Erythroblast (primary cell): Measurements from ENCODE around the gene GCHFR.

Experiments used
- DNase-seq, 2 experiments: peaks; one replicate each; lab custom pipeline; 2025; lab: John Stamatoyannopoulos, UW
- GATA1 ChIP-seq: IDR thresholded peaks from 2 replicates; pipeline ENCODE4 v1.6.1; 2011; ENCODE audit warnings: low read depth, mild to moderate bottlenecking, control low read depth, low read length, moderate library complexity
- POLR2A ChIP-seq: IDR thresholded peaks from 2 replicates; pipeline ENCODE4 v1.6.1; 2011; ENCODE audit warnings: mild to moderate bottlenecking, low read length

GCHFR gene

DNA sequence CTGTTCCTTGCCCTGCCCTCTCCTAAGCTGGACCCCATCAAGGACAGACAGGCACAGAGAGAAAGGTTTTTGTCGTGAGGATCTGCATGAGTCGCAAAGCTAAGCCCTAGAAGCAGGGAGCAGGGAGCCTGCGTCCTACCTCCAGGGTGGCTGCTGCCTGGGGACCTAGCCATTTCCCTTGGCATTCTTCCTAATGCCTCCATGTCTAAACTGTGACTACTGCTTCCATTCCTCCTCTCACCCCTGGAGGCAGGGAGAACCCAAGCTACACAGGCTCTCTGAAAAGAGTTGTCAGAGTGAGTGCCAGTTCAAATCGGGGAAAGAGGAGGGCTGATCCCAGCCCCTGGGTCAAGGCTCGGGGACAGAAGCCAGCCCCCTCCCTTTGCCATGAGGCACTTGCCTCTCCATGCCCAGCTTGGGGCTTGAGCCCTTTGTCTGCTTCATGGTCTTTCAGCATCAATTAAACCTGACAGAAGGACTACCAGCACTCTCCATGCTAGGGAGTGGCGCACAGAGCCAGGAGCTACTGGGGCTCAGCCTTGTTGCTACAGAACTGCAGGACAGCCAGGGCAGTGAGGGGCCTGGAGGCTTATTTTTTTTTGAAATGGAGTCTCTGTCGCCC lies 2.4 kb downstream of the GCHFR start:
- TF ChIP-seq POLR2A (no peak), GATA1 (no peak)
- no peak for DNase-seq

DNA sequence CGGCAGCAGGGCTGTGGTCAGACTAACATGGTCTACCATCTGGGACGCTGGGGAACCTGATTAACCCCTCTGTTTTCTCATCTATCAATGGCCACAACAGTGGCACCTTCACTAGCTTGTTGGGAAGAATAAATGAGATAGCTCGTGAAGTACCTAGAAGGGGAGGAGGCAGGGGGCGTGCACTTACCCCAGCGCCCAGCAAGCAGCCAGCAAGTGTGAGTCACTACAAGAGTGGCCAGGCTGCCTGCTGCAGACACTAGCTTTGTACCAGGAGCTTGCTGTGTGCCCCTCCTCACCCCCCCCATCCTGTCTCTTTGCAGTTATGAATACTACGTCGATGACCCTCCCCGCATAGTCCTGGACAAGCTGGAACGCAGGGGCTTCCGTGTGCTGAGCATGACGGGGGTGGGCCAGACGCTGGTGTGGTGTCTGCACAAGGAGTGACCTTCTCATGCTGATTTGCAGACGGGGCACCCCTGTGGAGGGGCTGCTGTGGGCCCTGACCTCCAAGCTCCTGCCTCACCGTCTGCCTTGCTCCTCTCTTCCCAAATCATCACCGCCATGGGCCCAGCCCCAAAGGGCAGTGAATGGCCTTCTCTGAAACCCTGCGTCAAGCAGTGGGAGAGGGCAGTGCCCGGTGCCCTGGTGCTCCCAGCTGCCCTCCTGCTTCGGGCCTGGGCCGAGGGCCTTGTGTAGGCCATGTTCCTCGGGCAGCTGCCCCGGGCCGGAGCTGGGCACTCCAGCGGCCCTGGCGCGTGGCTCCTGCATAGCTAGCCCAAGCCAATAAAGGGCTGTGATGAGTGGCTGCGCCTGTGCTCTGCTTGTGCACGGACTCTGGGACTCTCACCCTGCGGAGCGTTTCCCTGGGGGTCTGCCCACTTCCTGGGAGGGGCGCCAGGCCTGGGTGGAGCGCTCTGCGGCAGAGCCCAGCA lies 3.3 kb downstream of the GCHFR start:
- peak; percentile 54 to 60 for DNase-seq
- TF ChIP-seq POLR2A (no peak), GATA1 (no peak)

DNA sequence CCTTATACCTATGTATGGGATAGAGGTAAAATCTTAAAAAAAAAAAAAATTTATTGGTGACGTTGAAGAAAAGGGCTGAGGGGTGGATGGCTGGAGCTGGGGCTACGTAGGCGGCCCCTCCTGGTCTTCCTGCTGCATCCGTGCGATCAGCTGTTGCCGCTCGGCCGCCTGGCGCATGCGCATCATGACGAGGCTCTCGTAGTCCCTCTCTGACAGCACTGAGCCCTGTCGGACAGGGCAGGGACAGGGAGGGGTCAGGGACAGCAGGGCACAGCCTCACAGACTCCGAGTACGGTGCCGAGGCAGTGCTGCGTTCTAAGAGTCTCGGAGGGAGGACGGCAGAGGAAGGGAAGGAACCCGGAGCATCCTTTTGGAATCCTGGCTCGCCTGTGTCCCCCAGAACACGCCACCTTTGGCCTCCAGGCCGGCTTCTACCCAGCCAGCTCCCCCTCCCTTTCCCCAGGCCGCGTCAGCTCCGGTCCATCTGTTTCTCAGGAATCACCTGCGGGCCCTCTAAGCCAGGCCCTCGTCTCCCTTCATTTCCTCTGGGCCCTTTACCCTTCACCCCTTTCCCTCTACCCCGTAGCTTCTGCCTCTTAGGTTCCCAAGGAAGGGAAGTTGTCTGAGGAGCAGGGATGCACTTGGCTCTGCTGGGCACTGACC lies 4.1 kb downstream of the GCHFR start:
- no peak for TF ChIP-seq POLR2A
- no peak for TF ChIP-seq GATA1

DNA sequence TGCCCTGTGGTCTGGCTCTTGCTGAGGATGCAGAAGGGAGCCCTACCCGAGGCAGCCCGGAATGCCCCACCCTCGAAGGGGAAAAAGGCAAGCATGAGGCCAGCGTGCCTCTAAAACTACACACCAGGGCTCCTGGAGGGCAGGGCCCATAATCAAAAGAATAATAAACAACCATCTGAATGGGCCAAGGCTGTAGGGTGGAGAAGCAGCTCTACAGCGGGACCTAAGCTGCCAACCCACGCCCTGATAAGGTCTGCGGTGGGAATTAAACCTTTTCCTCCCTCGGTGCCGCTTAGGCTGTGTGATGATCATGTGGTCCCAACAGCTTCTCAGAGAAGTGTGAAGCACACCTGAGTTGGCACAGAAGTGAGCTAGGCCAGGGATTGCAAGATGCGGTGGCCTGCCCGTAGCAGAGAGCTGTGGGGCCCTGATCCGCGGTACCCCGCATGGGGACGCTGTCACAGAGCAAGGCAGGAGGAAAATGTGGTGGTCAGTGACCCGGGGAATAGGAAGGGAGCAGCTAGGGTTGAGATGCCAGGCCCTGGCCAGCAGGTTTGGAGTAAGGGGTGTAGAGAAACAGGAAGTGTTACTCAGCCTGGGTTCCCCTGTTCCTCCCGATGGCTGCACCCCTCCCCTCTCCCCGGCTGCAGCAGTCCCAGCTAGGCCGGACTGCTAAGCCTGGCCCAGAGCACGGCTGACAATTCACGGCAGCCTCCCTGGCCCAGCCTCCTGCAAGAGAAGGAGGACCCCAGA lies 4.8 kb downstream of the GCHFR start:
- peak; percentile 51 to 56 for DNase-seq
- TF ChIP-seq POLR2A (no peak), GATA1 (no peak)

More for the DNA sequence above, 4.1 kb downstream of the GCHFR start:
- DNase-seq: no peak

DNA sequence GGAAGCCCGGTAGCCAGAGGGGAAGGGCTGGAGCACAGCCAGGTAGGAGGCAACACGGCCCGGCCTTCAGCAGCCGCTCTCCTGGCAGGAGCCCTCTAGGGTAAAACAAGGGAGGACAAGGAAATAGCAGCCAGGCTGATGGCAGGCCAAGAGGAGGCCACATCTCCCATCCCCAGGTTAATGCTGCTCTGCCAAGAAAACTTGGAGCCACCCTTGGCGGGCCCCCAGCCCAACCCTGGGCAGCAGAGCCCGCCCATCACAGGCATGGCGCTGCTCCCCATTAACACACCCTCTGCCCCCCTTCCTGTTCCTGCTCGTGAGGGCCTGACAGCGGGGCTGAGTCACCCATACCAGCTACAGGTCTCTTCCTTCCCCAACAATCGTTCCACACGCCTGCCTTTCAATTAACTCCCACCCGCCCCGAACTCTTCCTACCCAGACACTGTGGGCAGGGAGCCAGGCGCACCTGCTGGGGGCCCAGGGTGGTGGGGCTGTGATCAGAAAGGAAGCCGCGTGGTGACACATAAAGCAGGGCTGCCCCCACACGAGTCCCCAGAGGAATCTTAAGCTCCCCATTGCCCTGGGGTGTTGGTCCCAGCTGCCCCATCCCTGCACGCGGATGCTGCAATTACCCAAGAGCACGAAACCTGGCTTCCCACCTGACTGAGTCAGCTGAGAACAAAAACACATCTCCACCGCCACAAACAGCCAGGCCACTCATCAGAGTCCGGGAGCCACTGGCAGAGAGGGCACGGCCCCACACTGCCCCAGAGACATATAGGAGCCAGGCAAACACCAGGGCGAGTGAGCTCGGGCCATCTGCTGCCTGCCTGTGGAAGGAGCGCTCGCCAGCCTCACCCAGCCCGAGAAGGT lies 5.6 kb downstream of the GCHFR start, which contains the start of gene C15orf62:
Gene C15orf62 (plus strand): TSS at position 707 of the 873 bp plus-strand sequence. CDS start 516 bp downstream, outside the sequence.
- TF ChIP-seq POLR2A (no peak), GATA1 (no peak)
- peak; percentile 73 to 83 for DNase-seq

DNA sequence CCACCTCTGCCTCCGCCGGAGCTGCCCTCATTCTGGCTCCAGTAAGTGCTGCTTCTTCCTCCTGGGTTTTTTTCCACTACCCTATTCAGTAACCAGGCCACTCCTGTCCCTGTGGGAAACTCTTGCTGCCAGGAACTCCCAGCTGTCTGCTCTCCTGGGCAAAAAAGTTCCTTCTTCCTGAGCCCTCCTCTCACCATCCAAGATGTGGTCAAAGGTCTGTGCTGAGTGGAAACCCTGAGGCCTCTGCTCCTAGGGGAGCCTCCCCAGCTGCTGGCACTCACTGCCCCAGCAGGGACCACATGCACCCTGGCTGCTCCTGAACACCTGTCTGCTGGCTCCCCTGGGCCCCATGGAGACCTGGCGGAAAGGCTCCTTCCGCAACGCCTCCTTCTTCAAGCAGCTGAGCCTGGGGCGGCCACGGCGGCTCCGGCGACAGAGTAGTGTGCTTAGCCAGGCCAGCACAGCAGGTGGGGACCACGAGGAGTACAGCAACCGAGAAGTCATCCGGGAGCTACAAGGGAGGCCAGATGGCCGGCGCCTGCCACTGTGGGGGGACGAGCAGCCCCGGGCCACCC lies 6.4 kb downstream of the GCHFR start:
- no peak for TF ChIP-seq POLR2A
- no peak for TF ChIP-seq GATA1
- DNase-seq: no peak

DNA sequence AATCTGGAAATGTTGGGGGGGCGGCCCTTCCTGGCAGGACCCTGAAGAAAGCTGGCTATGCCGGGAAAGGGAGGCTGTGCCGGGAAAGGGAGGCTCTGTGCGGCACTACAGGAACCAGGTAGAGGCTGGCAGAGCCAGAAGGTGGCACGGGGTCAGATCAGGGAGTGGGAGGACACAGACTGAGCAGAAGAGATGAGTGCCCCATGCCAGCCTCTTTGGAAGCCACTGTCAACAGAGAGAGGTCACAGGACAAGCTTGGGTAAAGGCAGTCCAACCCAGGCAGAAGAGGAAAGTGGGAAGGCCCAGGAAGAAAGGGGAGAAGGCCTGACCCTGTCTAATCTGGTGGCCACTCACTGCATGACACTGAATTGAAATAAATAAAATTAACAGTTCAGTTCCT lies 7.4 kb downstream of the GCHFR start:
- DNase-seq: no peak
- TF ChIP-seq POLR2A: no peak

DNA sequence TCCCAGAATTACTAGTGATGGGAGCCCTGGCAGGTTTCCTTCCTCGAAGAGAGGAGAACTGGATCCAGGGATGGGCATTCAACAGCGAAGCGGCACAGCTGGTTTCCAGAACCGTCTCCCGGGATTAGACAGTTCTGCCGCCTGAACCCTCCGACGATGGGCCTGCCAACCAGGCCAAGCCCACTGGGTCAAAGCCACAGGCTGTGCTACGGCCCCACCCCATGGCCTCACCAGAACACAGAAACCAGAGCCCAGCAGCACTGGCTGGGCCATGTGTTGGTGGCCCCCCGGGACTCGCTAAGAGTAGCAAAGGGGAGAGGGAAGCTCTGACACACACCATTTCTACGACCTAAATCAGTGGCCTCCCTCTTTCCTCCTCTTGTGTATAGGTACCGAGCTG lies 8.1 kb downstream of the GCHFR start:
- TF ChIP-seq GATA1 (no peak), POLR2A (no peak)
- no peak for DNase-seq

DNA sequence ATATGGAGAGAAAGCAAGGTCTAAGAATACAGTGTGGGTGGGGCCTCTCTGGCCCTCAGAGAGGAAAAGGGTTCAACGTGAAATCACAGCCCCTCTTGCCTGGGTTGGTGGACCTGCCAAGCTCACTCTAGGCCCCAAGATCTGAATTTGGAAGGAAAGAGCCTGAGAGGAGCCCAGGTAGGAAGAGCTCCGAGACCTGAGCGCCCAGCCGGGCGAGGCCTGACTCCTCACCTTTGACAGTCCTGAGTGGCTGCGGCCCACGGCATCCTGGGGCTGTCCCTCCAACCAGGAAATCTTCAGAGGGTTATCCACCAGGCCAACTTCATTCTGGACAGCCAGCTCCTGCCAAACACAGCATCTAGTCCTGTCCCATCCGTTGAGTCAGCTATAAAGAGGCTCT lies 9.6 kb downstream of the GCHFR start:
- TF ChIP-seq GATA1: no peak
- no peak for TF ChIP-seq POLR2A
- DNase-seq: no peak

DNA sequence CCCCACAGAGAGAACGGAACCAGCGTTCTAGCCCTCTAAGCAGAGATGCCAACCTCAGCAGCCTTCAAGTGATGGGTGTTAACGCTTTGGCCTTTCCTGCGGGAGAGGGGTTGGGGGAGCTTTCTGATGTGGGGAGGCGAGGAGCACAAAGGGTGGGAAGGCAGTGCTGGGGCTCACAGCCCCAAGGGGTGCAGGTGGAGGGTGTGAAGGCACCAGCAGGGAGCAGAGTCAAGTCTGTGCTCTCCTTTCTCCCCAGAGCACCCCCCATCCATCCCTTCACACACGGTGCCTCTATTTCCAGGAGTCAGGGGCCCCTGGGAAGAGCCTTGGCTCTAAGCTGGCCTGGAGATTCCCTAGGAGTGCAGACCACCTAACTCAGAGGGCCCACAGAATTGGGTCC lies 10.0 kb downstream of the GCHFR start:
- TF ChIP-seq GATA1 (no peak), POLR2A (no peak)
- no peak for DNase-seq

DNA sequence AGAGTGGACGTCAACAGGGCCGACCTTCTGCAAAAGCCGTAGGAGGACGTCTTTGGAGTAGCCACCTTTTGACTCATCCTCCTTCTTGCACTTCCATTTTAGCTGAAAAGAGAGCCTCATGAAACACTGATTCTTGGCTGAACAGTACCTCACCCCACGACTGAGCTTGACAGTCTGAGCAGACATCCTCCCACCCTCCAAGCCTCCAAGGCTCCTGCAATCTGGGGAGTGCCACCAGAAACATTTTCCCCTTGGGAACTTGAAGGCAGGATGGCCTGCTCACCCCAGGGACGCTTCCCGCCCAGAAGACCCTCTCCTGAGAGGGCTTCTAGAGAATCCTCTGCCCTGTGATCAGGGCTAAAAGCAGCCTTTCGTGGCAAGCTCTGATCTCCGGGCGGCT lies 11.1 kb downstream of the GCHFR start:
- DNase-seq: no peak
- TF ChIP-seq GATA1 (no peak), POLR2A (no peak)
